ENCODE measurements around the gene DNPEP. TPM values are rescaled to one million over a fixed set of nuclear protein-coding genes. Genes with fewer than 3 reads are reported as not detected.

The DNPEP gene
- polyA plus RNA-seq, 1 experiment, result 134 TPM

GRCh38 chr2:219434718-219435525 lies 47.2 kb upstream of the DNPEP start, which contains the start of gene SPEG:
TSS of gene SPEG (plus strand) at chr2:219434843. CDS start at chr2:219434978, 135 bp downstream.
- Histone ChIP-seq H3K4me3 (ENCODE audit: low read depth, low read length) (no peak within 1 kb of the TSS), H3K27me3 (ENCODE audit: control insufficient read depth, insufficient read depth, low read length) (0 out of 2 replicates have a peak, but pooled peaks cover 2% of the 10 kb centered on the region), H3K36me3 (ENCODE audit: control insufficient read depth, insufficient read depth, low read length) (no peaks in the 10 kb centered on the region)
- DNase-seq (ENCODE audit: low read depth), result no peak
- TF ChIP-seq, protein P1, sequence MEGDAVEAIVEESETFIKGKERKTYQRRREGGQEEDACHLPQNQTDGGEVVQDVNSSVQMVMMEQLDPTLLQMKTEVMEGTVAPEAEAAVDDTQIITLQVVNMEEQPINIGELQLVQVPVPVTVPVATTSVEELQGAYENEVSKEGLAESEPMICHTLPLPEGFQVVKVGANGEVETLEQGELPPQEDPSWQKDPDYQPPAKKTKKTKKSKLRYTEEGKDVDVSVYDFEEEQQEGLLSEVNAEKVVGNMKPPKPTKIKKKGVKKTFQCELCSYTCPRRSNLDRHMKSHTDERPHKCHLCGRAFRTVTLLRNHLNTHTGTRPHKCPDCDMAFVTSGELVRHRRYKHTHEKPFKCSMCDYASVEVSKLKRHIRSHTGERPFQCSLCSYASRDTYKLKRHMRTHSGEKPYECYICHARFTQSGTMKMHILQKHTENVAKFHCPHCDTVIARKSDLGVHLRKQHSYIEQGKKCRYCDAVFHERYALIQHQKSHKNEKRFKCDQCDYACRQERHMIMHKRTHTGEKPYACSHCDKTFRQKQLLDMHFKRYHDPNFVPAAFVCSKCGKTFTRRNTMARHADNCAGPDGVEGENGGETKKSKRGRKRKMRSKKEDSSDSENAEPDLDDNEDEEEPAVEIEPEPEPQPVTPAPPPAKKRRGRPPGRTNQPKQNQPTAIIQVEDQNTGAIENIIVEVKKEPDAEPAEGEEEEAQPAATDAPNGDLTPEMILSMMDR (IDR thresholded peaks at IDR 0.05; ENCODE audit: insufficient read depth, low read depth, low read length), result no peak
- CTCF ChIA-PET, result interaction anchor here (0.6 to 2.3 kb wide), 5 partner anchors 18 to 95 kb away, joined by 3 to 6 read pairs (median 4); no protein-coding TSS in a partner anchor
- POLR2A ChIA-PET, result no interaction called here

- Histone ChIP-seq H3K27me3 (ENCODE audit: control insufficient read depth, insufficient read depth, low read length) (0 out of 2 replicates have a peak, but pooled peaks cover 2% of the 10 kb centered on the region), H3K36me3 (ENCODE audit: control insufficient read depth, insufficient read depth, low read length) (no peaks in the 10 kb centered on the region), H3K4me3 (ENCODE audit: low read depth, low read length) (no peak overlapping the region)
- ChIA-PET CTCF (interaction anchor here (0.6 to 2.3 kb wide), 8 partner anchors 10 to 96 kb away, joined by 3 to 6 read pairs (median 4); no protein-coding TSS in a partner anchor), POLR2A (no interaction called here)
- TF ChIP-seq, protein P1 (IDR thresholded peaks at IDR 0.05; ENCODE audit: insufficient read depth, low read depth, low read length), result no peak
- DNase-seq (ENCODE audit: low read depth), result no peak
These were observed 46.7 kb upstream of the DNPEP start for GRCh38 chr2:219434468-219434717.

GRCh38 chr2:219433666-219434467 lies 46.2 kb upstream of the DNPEP start:
- CTCF ChIA-PET, result interaction anchor here (0.6 to 2.3 kb wide), 12 partner anchors 10 to 97 kb away, joined by 3 to 6 read pairs (median 4); no protein-coding TSS in a partner anchor
- TF ChIP-seq, protein P1 (IDR thresholded peaks at IDR 0.05; ENCODE audit: insufficient read depth, low read depth, low read length), result peak; percentile 57
- Histone ChIP-seq H3K27me3 (ENCODE audit: control insufficient read depth, insufficient read depth, low read length) (0 out of 2 replicates have a peak, but pooled peaks cover 2% of the 10 kb centered on the region), H3K4me3 (ENCODE audit: low read depth, low read length) (no peak overlapping the region), H3K36me3 (ENCODE audit: control insufficient read depth, insufficient read depth, low read length) (no peaks in the 10 kb centered on the region)
- POLR2A ChIA-PET, result no interaction called here
- no peak for DNase-seq (ENCODE audit: low read depth)

- Histone ChIP-seq H3K27me3 (ENCODE audit: control insufficient read depth, insufficient read depth, low read length) (0 out of 2 replicates have a peak, but pooled peaks cover 2% of the 10 kb centered on the region), H3K4me3 (ENCODE audit: low read depth, low read length) (no peak overlapping the region), H3K36me3 (ENCODE audit: control insufficient read depth, insufficient read depth, low read length) (no peaks in the 10 kb centered on the region)
- ChIA-PET POLR2A (interaction anchor here (0.5 to 0.6 kb wide), 2 partner anchors 43 to 77 kb away, joined by 6 to 12 read pairs; partner anchors contain the start of gene DNPEP), CTCF (interaction anchor here (0.6 to 2.6 kb wide), 20 partner anchors 9 to 296 kb away, joined by 3 to 21 read pairs (median 5); partner anchors contain the start of gene DES)
- no peak for DNase-seq (ENCODE audit: low read depth)
- TF ChIP-seq, protein P1 (IDR thresholded peaks at IDR 0.05; ENCODE audit: insufficient read depth, low read depth, low read length), result peak; percentile 35; the same call in 1 of the 2 replicates
These were observed 43.2 kb upstream of the DNPEP start for GRCh38 chr2:219430633-219431615.
